GM23338 (cell line): ENCODE results near the gene LPXN. TPM values are rescaled to one million over a fixed set of nuclear protein-coding genes. Genes with fewer than 3 reads are reported as not detected.

Experiments
- ATAC-seq: fragments of 200-7000 bp; cut with Tn5 transposase; 3 replicates; pipeline ENCODE4 v1.9.1; 2020
- DNase-seq: peaks from one replicate; pipeline ENCODE4 v3.0.0-alpha.2; 2015; ENCODE audit warnings: low spot score
- H2AFZ ChIP-seq: fragments of 200-600 bp; sonication (generic); 2 replicates; pipeline ENCODE4 v1.8.0; 2016; ENCODE audit warnings: antibody characterized with exemption, mild to moderate bottlenecking, moderate library complexity
- H3F3A ChIP-seq: fragments of 200-600 bp; sonication (generic); replicated peaks from 2 replicates; pipeline ENCODE4 v1.8.0; 2017; ENCODE audit warnings: antibody characterized with exemption, mixed run types, low read depth
- H3K27ac ChIP-seq: fragments of 200-600 bp; sonication (generic); 2 replicates; pipeline ENCODE4 v1.6.1; 2016; ENCODE audit warnings: low read depth
- H3K27me3 ChIP-seq: fragments of 200-600 bp; sonication (generic); 2 replicates; pipeline ENCODE4 v1.8.0; 2016; ENCODE audit warnings: mild to moderate bottlenecking, mixed run types, moderate library complexity; ENCODE audit not compliant: insufficient read depth
- H3K36me3 ChIP-seq: fragments of 200-600 bp; sonication (generic); 2 replicates; pipeline ENCODE4 v1.8.0; 2016; ENCODE audit warnings: mild to moderate bottlenecking; ENCODE audit not compliant: insufficient read depth
- H3K4me1 ChIP-seq: fragments of 200-600 bp; sonication (generic); 2 replicates; pipeline ENCODE4 v1.8.0; 2016; ENCODE audit warnings: mild to moderate bottlenecking, moderate library complexity; ENCODE audit not compliant: insufficient read depth
- H3K4me2 ChIP-seq: fragments of 200-600 bp; sonication (generic); 2 replicates; pipeline ENCODE4 v1.7.1; 2017; ENCODE audit warnings: mixed run types
- H3K4me3 ChIP-seq: fragments of 200-600 bp; sonication (generic); 2 replicates; pipeline ENCODE4 v1.6.1; 2016; ENCODE audit warnings: mixed run types
- H3K79me2 ChIP-seq: fragments of 200-600 bp; sonication (generic); replicated peaks from 2 replicates; pipeline ENCODE4 v1.8.0; 2017; ENCODE audit warnings: mild to moderate bottlenecking; ENCODE audit not compliant: insufficient read depth
- H3K9me2 ChIP-seq: fragments of 200-600 bp; sonication (generic); 2 replicates; pipeline ENCODE4 v1.8.0; 2017; ENCODE audit not compliant: insufficient read depth
- H4K20me1 ChIP-seq: fragments of 200-600 bp; sonication (generic); replicated peaks from 2 replicates; pipeline ENCODE4 v1.8.0; 2017; ENCODE audit warnings: mild to moderate bottlenecking; ENCODE audit not compliant: insufficient read depth
- H3K27ac Mint-ChIP-seq: 2 replicates; pipeline ENCODE4 v1.8.0; 2020; ENCODE audit warnings: inconsistent platforms, mild to moderate bottlenecking, moderate library complexity, mixed read lengths
- H3K27me3 Mint-ChIP-seq: 3 replicates; pipeline ENCODE4 v1.8.0; 2022; ENCODE audit warnings: low read depth, mild to moderate bottlenecking, moderate library complexity, mixed read lengths, inconsistent platforms; ENCODE audit not compliant: insufficient read depth, poor library complexity
- H3K36me3 Mint-ChIP-seq: 3 replicates; pipeline ENCODE4 v1.8.0; 2021; ENCODE audit warnings: low read depth, mild to moderate bottlenecking, inconsistent platforms, moderate library complexity, mixed read lengths
- H3K4me1 Mint-ChIP-seq: 3 replicates; pipeline ENCODE4 v1.8.0; 2020; ENCODE audit warnings: mild to moderate bottlenecking, inconsistent platforms, mixed read lengths
- H3K4me3 Mint-ChIP-seq: 3 replicates; pipeline ENCODE4 v1.8.0; 2021; ENCODE audit warnings: moderate library complexity, mild to moderate bottlenecking, inconsistent platforms, mixed read lengths
- H3K9me3 Mint-ChIP-seq: 3 replicates; pipeline ENCODE4 v1.8.0; 2020; ENCODE audit warnings: moderate library complexity, mild to moderate bottlenecking, inconsistent platforms, mixed read lengths
- CREB1 ChIP-seq: fragments of 250-450 bp; sonication (Bioruptor Pico); IDR thresholded peaks from 2 replicates; pipeline ENCODE4 v1.5.0; 2020; ENCODE audit warnings: low read depth, mild to moderate bottlenecking, moderate library complexity
- CTCF ChIP-seq, 2 experiments: fragments of 200-600 bp in 1 of 2; sonication (generic) in 1 of 2; conservative IDR thresholded peaks; 2 replicates each; pipeline versions ENCODE4 v1.5.1 to v1.6.1; 2016 to 2017; ENCODE audit warnings: antibody characterized with exemption in 2 of 2, low read depth in 2 of 2, mild to moderate bottlenecking in 2 of 2, moderate library complexity in 1 of 2
- ETS1 ChIP-seq: IDR thresholded peaks from 2 replicates; pipeline ENCODE4 v1.6.1; 2016; ENCODE audit warnings: antibody characterized with exemption
- EZH2 ChIP-seq: fragments of 200-600 bp; sonication (generic); IDR thresholded peaks from one replicate; pipeline ENCODE4 v1.8.0; 2017; ENCODE audit warnings: antibody characterized with exemption, mild to moderate bottlenecking, low read depth; ENCODE audit not compliant: unreplicated experiment
- EZH2phosphoT487 ChIP-seq: fragments of 200-600 bp; sonication (generic); IDR thresholded peaks from one replicate; pipeline ENCODE4 v1.8.1; 2018; ENCODE audit warnings: antibody characterized with exemption; ENCODE audit not compliant: unreplicated experiment
- JUNB ChIP-seq: IDR thresholded peaks from one replicate; pipeline ENCODE4 v1.6.1; 2016; ENCODE audit warnings: antibody characterized with exemption; ENCODE audit not compliant: unreplicated experiment
- NANOG ChIP-seq: IDR thresholded peaks from 2 replicates; pipeline ENCODE4 v1.6.1; 2016; ENCODE audit warnings: antibody characterized with exemption, borderline replicate concordance
- POLR2AphosphoS5 ChIP-seq: IDR thresholded peaks from 2 replicates; pipeline ENCODE4 v1.6.1; 2016; ENCODE audit warnings: antibody characterized with exemption, low read depth
- REST ChIP-seq: IDR thresholded peaks from one replicate; pipeline ENCODE4 v1.6.1; 2018; ENCODE audit warnings: antibody characterized with exemption; ENCODE audit not compliant: unreplicated experiment
- ZNF114 ChIP-seq: fragments of 250-450 bp; sonication (Bioruptor Pico); IDR thresholded peaks from 2 replicates; pipeline ENCODE4 v1.5.0; 2020; ENCODE audit warnings: mild to moderate bottlenecking, moderate library complexity
- polyA plus RNA-seq: library from polyadenylated mRNA; unstranded; fragments of >200 nt; fragmentation: Nextera tagmentation; extraction: Ambion mirVana; gene quantifications from 2 replicates; pipeline ENCODE4 v1.2.1, GENCODE V29; 2016
- total RNA-seq: library from RNA; depleted of rRNA; stranded (reverse); fragments of >200 nt; shearing (Covaris generic); gene quantifications from 2 replicates; pipeline ENCODE4 v1.2.3, GENCODE V29; 2014

The LPXN gene
- total and polyA plus RNA-seq, 2 experiments from 2014 or later, result 0.56 to 1.3 TPM

- no peak for TF ChIP-seq JUNB
- TF ChIP-seq CREB1, result no peak
- no peak for TF ChIP-seq EZH2
- no peak for TF ChIP-seq REST
- TF ChIP-seq NANOG, result no peak
- TF ChIP-seq POLR2AphosphoS5, result no peak
- TF ChIP-seq ETS1, result no peak
- TF ChIP-seq ZNF114 (CRISPR knock-in tag), result no peak
- TF ChIP-seq EZH2phosphoT487, result no peak
These were observed 66.8 kb downstream of the LPXN start (continued) for GRCh38 chr11:58508814-58509213.

GRCh38 chr11:58508005-58508404, 67.7 kb downstream of the LPXN start, which contains the start of gene OR5B21:
TSS of gene OR5B21 (minus strand) at chr11:58508105. CDS start at chr11:58508105, 0 bp downstream.
- ATAC-seq (no peak), DNase-seq (no peak)
- Histone ChIP-seq H3K27me3 (no peaks in the 10 kb centered on the region), H3K79me2 (no peaks in the 10 kb centered on the region), H3K27ac (no peak within 1 kb of the TSS), H3K4me1 (peaks cover 12% of the 10 kb centered on the region), H3K36me3 (no peaks in the 10 kb centered on the region), H3F3A (no peaks in the 10 kb centered on the region), H4K20me1 (no peaks in the 10 kb centered on the region), H3K4me3 (no peak within 1 kb of the TSS), H3K9me2 (no peaks in the 10 kb centered on the region; the same call in 1 of the 2 replicates), H2AFZ (no peak within 1 kb of the TSS), H3K4me2 (no peak within 1 kb of the TSS)
- no peak within 1 kb of the TSS for H3K4me3 Mint-ChIP-seq
- H3K27ac Mint-ChIP-seq, result no peak within 1 kb of the TSS
- H3K36me3 Mint-ChIP-seq, result no peaks in the 10 kb centered on the region
- TF ChIP-seq ETS1 (no peak), CTCF (conservative IDR thresholded peaks at IDR 0.05; ENCODE audit: low read depth in 2 of 2) (no peak)
- H3K9me3 Mint-ChIP-seq, result no peaks in the 10 kb centered on the region
- peaks cover 3% of the 10 kb centered on the region for H3K27me3 Mint-ChIP-seq
- peaks cover 15% of the 10 kb centered on the region; the same call in 2 of the 3 replicates for H3K4me1 Mint-ChIP-seq
